Sigmoid colon (tissue), 7 donors: Measurements from ENCODE around the gene CETN3. TPM values are rescaled to one million over a fixed set of nuclear protein-coding genes. Genes with fewer than 3 reads are reported as not detected.
A peak's percentile ranks its signal among the peaks of the same experiment; 100 is the strongest.

Experiments used
- DNase-seq: peaks from one replicate; pipeline ENCODE4 v3.0.0-alpha.2; 2019
- H3K27ac ChIP-seq, 4 donors: fragments of 200-600 bp; sonication (generic); one replicate each; pipeline ENCODE4 v1.5.1; 2016 to 2019; ENCODE audit warnings: mild to moderate bottlenecking in 1 of 4
- H3K27me3 ChIP-seq, 3 donors: fragments of 200-600 bp; sonication (generic); one replicate each; pipeline ENCODE4 v1.5.1; 2019; ENCODE audit warnings: mild to moderate bottlenecking in 1 of 3
- H3K36me3 ChIP-seq, 4 donors: fragments of 200-600 bp; sonication (generic); one replicate each; pipeline ENCODE4 v1.5.1; 2016 to 2019
- H3K4me1 ChIP-seq, 4 donors: fragments of 200-600 bp; sonication (generic); one replicate each; pipeline ENCODE4 v1.5.1; 2017 to 2019
- H3K4me3 ChIP-seq, 4 donors: fragments of 200-600 bp; sonication (generic); one replicate each; pipeline ENCODE4 v1.5.1; 2017 to 2019; ENCODE audit warnings: mild to moderate bottlenecking in 2 of 4, moderate library complexity in 1 of 4
- H3K9me3 ChIP-seq, 4 donors: fragments of 200-600 bp in 3 of 4; sonication (generic) in 3 of 4; one replicate each; pipeline versions ENCODE4 v1.5.1 to v1.6.1; 2013 to 2019
- CTCF ChIP-seq, 4 experiments: fragments of 450-650 bp in 3 of 4; fragments of 200-600 bp in 1 of 4; IDR thresholded peaks; one replicate each; pipeline ENCODE4 v1.5.1; 2016 to 2019; ENCODE audit warnings: antibody characterized with exemption in 4 of 4, mild to moderate bottlenecking in 3 of 4, moderate library complexity in 2 of 4
- EP300 ChIP-seq, 4 donors: sonication (generic); formaldehyde crosslinking; IDR thresholded peaks; one replicate each; pipeline ENCODE4 v1.6.1; 2017; ENCODE audit warnings: antibody characterized with exemption in 4 of 4
- POLR2A ChIP-seq, 2 donors: fragments of 450-650 bp; IDR thresholded peaks; one replicate each; pipeline ENCODE4 v1.6.1; 2016; ENCODE audit warnings: antibody characterized with exemption in 2 of 2, mild to moderate bottlenecking in 2 of 2, moderate library complexity in 2 of 2
- POLR2AphosphoS5 ChIP-seq, 4 donors: sonication (generic); formaldehyde crosslinking; IDR thresholded peaks; one replicate each; pipeline ENCODE4 v1.6.1; 2017; ENCODE audit warnings: antibody characterized with exemption in 4 of 4
- WGBS, 2 donors: extraction: QIAGEN DNeasy Blood & Tissue Kit; methylation state at CpG; one replicate each; pipeline ENCODE4 v1.1.7; 2013; 5-methylcytosine and 5-hydroxymethylcytosine counted together
- intact Hi-C: fragments of 100-400 bp; cut with DNase I; formaldehyde crosslinking; loops from one replicate; pipeline ENCODE4 v1.15.1; 2023
- polyA plus RNA-seq, 3 donors: library from polyadenylated mRNA; stranded (reverse); fragments of 200-250 nt; gene quantifications; one replicate each; pipeline ENCODE4 v1.2.3, GENCODE V29; 2013
- total RNA-seq, 4 donors: library from RNA; depleted of rRNA; stranded (reverse); fragments of >200 nt; gene quantifications; one replicate each; pipeline ENCODE4 v1.1.0, GENCODE V29; 2016
- donor health status: healthy with polysubstance abuse.
- donor health status: Bipolar disorder and iron deficiency.
- donor health status: healthy.

Gene CETN3
- total and polyA plus RNA-seq, 7 donors, result 2.8 to 36.0 (median 13.2) TPM

- Histone ChIP-seq H3K4me1 (no peaks in the 10 kb centered on the region), H3K27me3 (no peaks in the 10 kb centered on the region), H3K9me3 (no peaks in the 10 kb centered on the region), H3K4me3 (no peak overlapping the region), H3K27ac (no peak overlapping the region), H3K36me3 (peaks cover 0 to 1% (median 0%) of the 10 kb centered on the region in 4 donors)
- TF ChIP-seq EP300 (IDR thresholded peaks at IDR 0.05), result no peak
- TF ChIP-seq POLR2A (IDR thresholded peaks at IDR 0.05), result no peak
- no peak for TF ChIP-seq POLR2AphosphoS5 (IDR thresholded peaks at IDR 0.05)
- no peak for TF ChIP-seq CTCF (IDR thresholded peaks at IDR 0.05)
- DNase-seq, result no peak
- 50 to 73% methylated on average over 3 of the region's 3 CpGs for WGBS, 2 donors
- intact Hi-C loops, result no loop called here
Observed at GRCh38 chr5:90387508-90387907, 22.0 kb downstream of the CETN3 start.

GRCh38 chr5:90386099-90386710 is 23.4 kb downstream of the CETN3 start:
- no peaks in the 10 kb centered on the region for H3K27me3 ChIP-seq
- TF ChIP-seq CTCF (IDR thresholded peaks at IDR 0.05), result peak in 3 of 4 experiments; percentile 24 to 49 (median 26)
- TF ChIP-seq EP300 (IDR thresholded peaks at IDR 0.05), result no peak
- no peak for DNase-seq
- H3K4me3 ChIP-seq, result no peak overlapping the region
- 89 to 92% methylated on average over 1 of the region's 1 CpG for WGBS, 2 donors
- no peaks in the 10 kb centered on the region for H3K9me3 ChIP-seq
- intact Hi-C loops, result no loop called here
- no peaks in the 10 kb centered on the region for H3K36me3 ChIP-seq
- no peak overlapping the region for H3K27ac ChIP-seq
- no peaks in the 10 kb centered on the region for H3K4me1 ChIP-seq

GRCh38 chr5:90384389-90384788 is 25.2 kb downstream of the CETN3 start:
- Histone ChIP-seq H3K27ac (no peak overlapping the region), H3K27me3 (no peaks in the 10 kb centered on the region), H3K9me3 (no peaks in the 10 kb centered on the region), H3K36me3 (no peaks in the 10 kb centered on the region), H3K4me3 (no peak overlapping the region), H3K4me1 (no peaks in the 10 kb centered on the region)
- TF ChIP-seq EP300 (IDR thresholded peaks at IDR 0.05) (no peak), CTCF (IDR thresholded peaks at IDR 0.05) (no peak), POLR2A (IDR thresholded peaks at IDR 0.05) (no peak), POLR2AphosphoS5 (IDR thresholded peaks at IDR 0.05) (no peak)
- DNase-seq, result no peak
- intact Hi-C loops, result no loop called here
- 97 to 98% methylated on average over 1 of the region's 1 CpG for WGBS, 2 donors

- H3K27me3 ChIP-seq, result no peaks in the 10 kb centered on the region
- DNase-seq, result no peak
- WGBS, 2 donors, result 92 to 95% methylated on average over 2 of the region's 2 CpGs
- H3K9me3 ChIP-seq, result no peaks in the 10 kb centered on the region
- intact Hi-C loops, result no loop called here
- TF ChIP-seq EP300 (IDR thresholded peaks at IDR 0.05) (no peak), POLR2AphosphoS5 (IDR thresholded peaks at IDR 0.05) (no peak), CTCF (IDR thresholded peaks at IDR 0.05) (no peak), POLR2A (IDR thresholded peaks at IDR 0.05) (no peak)
- H3K27ac ChIP-seq, result no peak overlapping the region
- no peak overlapping the region for H3K4me3 ChIP-seq
- H3K36me3 ChIP-seq, result no peaks in the 10 kb centered on the region
- H3K4me1 ChIP-seq, result no peaks in the 10 kb centered on the region
Observed at GRCh38 chr5:90383903-90384302, 25.7 kb downstream of the CETN3 start.
